K562 (cell line): ENCODE results near the gene SLC6A6. TPM values are rescaled to one million over a fixed set of nuclear protein-coding genes. Genes with fewer than 3 reads are reported as not detected.

Experiments
- ATAC-seq: fragments of 200-7000 bp; cut with Tn5 transposase; 3 replicates; pipeline ENCODE4 v1.9.1; 2020; ENCODE audit warnings: moderate library complexity
- BruUV-seq: library from RNA; stranded (reverse); fragments of 400-500 nt; replicated peaks from 2 replicates; lab custom pipeline; 2021; lab: Mats Ljungman, UMichigan
- CTCF ChIA-PET: fragments of 300-600 bp; formaldehyde crosslinking; extraction: SDS; loops from one replicate; lab custom pipeline; 2021; ENCODE audit warnings: low intra/inter-chr PET ratio; lab: Yijun Ruan, JAX
- POLR2A ChIA-PET: fragments of 300-600, 350-650 bp; sonication (Branson Sonifier 250); formaldehyde crosslinking; extraction: SDS; loops from one replicate; lab custom pipeline; 2021; ENCODE audit warnings: antibody characterized with exemption, inconsistent platforms; lab: Yijun Ruan, JAX
- DNase-seq, 4 experiments: peaks; one replicate each; pipeline versions ENCODE4 v3.0.0 to v3.0.0-alpha.2; 2011 to 2018; ENCODE audit warnings: low spot score in 3 of 4, mixed read lengths in 3 of 4; ENCODE audit errors: extremely low read depth in 1 of 4
- FAIRE-seq: peaks from 2 replicates; lab custom pipeline; 2011; peaks lifted over from hg19 to GRCh38; lab: Jason Lieb, UNC
- H2AFZ ChIP-seq: 2 replicates; pipeline ENCODE4 v1.6.0; 2011; ENCODE audit warnings: low read depth, low read length, control low read depth, inconsistent platforms
- H3K27ac ChIP-seq: fragments of 200-600 bp; 3 replicates; pipeline ENCODE4 v1.8.0; 2011; ENCODE audit warnings: low read depth, mild to moderate bottlenecking, control low read depth, inconsistent platforms, low read length, moderate library complexity, mixed read lengths; ENCODE audit errors: extremely low read depth
- H3K27me3 ChIP-seq, 2 experiments: fragments of 300-600 bp in 1 of 2; 2 replicates in 1 of 2; 3 replicates in 1 of 2; pipeline versions ENCODE4 v1.6.0 to v1.8.0; 2011; ENCODE audit warnings: inconsistent platforms in 2 of 2, low read length in 2 of 2, mild to moderate bottlenecking in 1 of 2, mixed read lengths in 1 of 2, moderate library complexity in 1 of 2; ENCODE audit not compliant: control insufficient read depth in 2 of 2, insufficient read depth in 2 of 2
- H3K36me3 ChIP-seq: fragments of 300-600 bp; 3 replicates; pipeline ENCODE4 v1.8.0; 2011; ENCODE audit warnings: mild to moderate bottlenecking, low read length, inconsistent platforms; ENCODE audit not compliant: control insufficient read depth, insufficient read depth
- H3K4me1 ChIP-seq, 2 experiments: fragments of 200-600 bp in 1 of 2; replicated peaks in 1 of 2; 2 replicates in 1 of 2; 3 replicates in 1 of 2; pipeline versions ENCODE4 v1.5.1 to v1.8.0; 2011; ENCODE audit warnings: inconsistent platforms in 2 of 2, low read length in 2 of 2, mild to moderate bottlenecking in 1 of 2, mixed read lengths in 1 of 2, moderate library complexity in 1 of 2; ENCODE audit not compliant: control insufficient read depth in 2 of 2, insufficient read depth in 2 of 2
- H3K4me2 ChIP-seq: 2 replicates; pipeline ENCODE4 v1.6.1; 2011; ENCODE audit warnings: low read length, control low read depth, inconsistent platforms, mixed read lengths; ENCODE audit not compliant: insufficient read depth
- H3K4me3 ChIP-seq: fragments of 200-600 bp; sonication (generic), shearing (Covaris generic); 2 replicates; pipeline ENCODE4 v1.5.1; 2016; ENCODE audit warnings: control low read depth, inconsistent platforms
- H3K79me2 ChIP-seq: fragments of 200-600 bp; 3 replicates; pipeline ENCODE4 v1.8.0; 2011; ENCODE audit warnings: low read length, inconsistent platforms; ENCODE audit not compliant: control insufficient read depth, insufficient read depth
- H3K9ac ChIP-seq, 2 experiments: 2 replicates each; pipeline versions ENCODE4 v1.6.0 to v1.6.1; 2011; ENCODE audit warnings: low read depth in 2 of 2, low read length in 2 of 2, control low read depth in 1 of 2, inconsistent platforms in 1 of 2, mild to moderate bottlenecking in 1 of 2, mixed read lengths in 1 of 2; ENCODE audit not compliant: insufficient read depth in 1 of 2
- H3K9me1 ChIP-seq: one replicate; pipeline ENCODE4 v1.6.0; 2011; ENCODE audit warnings: inconsistent platforms, mild to moderate bottlenecking, low read length, moderate library complexity; ENCODE audit not compliant: control insufficient read depth, insufficient read depth
- H3K9me3 ChIP-seq: replicated peaks from 2 replicates; pipeline ENCODE4 v1.5.1; 2011; ENCODE audit warnings: low read depth, low read length, inconsistent platforms; ENCODE audit not compliant: control insufficient read depth, insufficient read depth
- H4K20me1 ChIP-seq: replicated peaks from 2 replicates; pipeline ENCODE4 v1.6.1; 2011; ENCODE audit warnings: low read length, inconsistent platforms, mixed read lengths; ENCODE audit not compliant: control insufficient read depth, insufficient read depth
- CCAR2 ChIP-seq: fragments of 200-400 bp; formaldehyde crosslinking; IDR thresholded peaks from 2 replicates; pipeline ENCODE4 v1.6.1; 2017; ENCODE audit warnings: mild to moderate bottlenecking, low read depth, low read length
- CGGBP1 ChIP-seq: fragments of 250-450 bp; sonication (Bioruptor Pico); IDR thresholded peaks from 2 replicates; pipeline ENCODE4 v1.9.0; 2021; ENCODE audit warnings: mild to moderate bottlenecking
- ERF ChIP-seq: fragments of 450-650 bp; formaldehyde crosslinking; IDR thresholded peaks from 2 replicates; pipeline ENCODE4 v1.4.0; 2020; ENCODE audit warnings: mild to moderate bottlenecking, mixed read lengths
- ETV6 ChIP-seq, 3 experiments: fragments of 150-350 bp in 1 of 3; sonication (generic) in 1 of 3; formaldehyde crosslinking in 1 of 3; IDR thresholded peaks; 2 replicates each; pipeline versions ENCODE4 v1.6.1 to v1.8.0; 2014 to 2022; ENCODE audit warnings: borderline replicate concordance in 2 of 3, low read depth in 2 of 3, antibody characterized with exemption in 1 of 3, low read length in 1 of 3, mild to moderate bottlenecking in 1 of 3, missing genetic modification reagents in 1 of 3
- HMG20A ChIP-seq: fragments of 450-650 bp; formaldehyde crosslinking; conservative IDR thresholded peaks from 2 replicates; pipeline ENCODE4 v1.4.0; 2020; ENCODE audit warnings: mild to moderate bottlenecking, mixed read lengths
- HMGN3 ChIP-seq: IDR thresholded peaks from 2 replicates; pipeline ENCODE4 v1.6.1; 2011; ENCODE audit warnings: borderline replicate concordance, low read depth, mild to moderate bottlenecking, mixed read lengths, low read length; ENCODE audit not compliant: insufficient read length; ENCODE audit errors: extremely low read depth
- SMARCE1 ChIP-seq: fragments of 450-650 bp; IDR thresholded peaks from 2 replicates; pipeline ENCODE4 v1.7.1; 2016; ENCODE audit warnings: mild to moderate bottlenecking
- SRSF1 ChIP-seq: fragments of 200-400 bp; formaldehyde crosslinking; IDR thresholded peaks from 2 replicates; pipeline ENCODE4 v1.6.1; 2017; ENCODE audit warnings: mild to moderate bottlenecking, low read depth, low read length, moderate library complexity
- STAT5B ChIP-seq: fragments of 250-450 bp; sonication (Bioruptor Pico); IDR thresholded peaks from 2 replicates; pipeline ENCODE4 v1.8.0; 2021; ENCODE audit warnings: mild to moderate bottlenecking, inconsistent platforms
- ZNF224 ChIP-seq: sonication (generic); formaldehyde crosslinking; IDR thresholded peaks from 2 replicates; pipeline ENCODE4 v1.8.0; 2022; ENCODE audit warnings: mild to moderate bottlenecking, missing genetic modification reagents
- WGBS: fragments of 100-300 bp; shearing (Covaris generic); methylation state at CpG from one replicate; pipeline ENCODE4 v1.1.6; 2016; ENCODE audit warnings: low coverage, mixed read lengths; ENCODE audit not compliant: insufficient coverage; ENCODE audit errors: missing lambda C conversion rate; 5-methylcytosine and 5-hydroxymethylcytosine counted together
- in situ Hi-C: fragments of 300-500 bp; cut with MboI; formaldehyde crosslinking; loops from 4 replicates; pipeline ENCODE4 v1.15.0; 2018; ENCODE audit warnings: inconsistent platforms, mixed read lengths
- intact Hi-C: fragments of 100-400 bp; cut with micrococcal nuclease; formaldehyde crosslinking; loops from 2 replicates; pipeline ENCODE4 v1.14.2; 2022
- polyA plus RNA-seq, 8 experiments: library from polyadenylated mRNA; depleted of rRNA in 4 of 8; stranded (reverse) in 5 of 8; unstranded in 3 of 8; fragments of >200 nt; fragmentation: Nextera tagmentation in 2 of 8; fragmentation: Illumina TruSeq in 1 of 8; extraction: Ambion mirVana in 2 of 8; extraction: Trizol in 1 of 8; gene quantifications; 2 replicates each; pipeline versions ENCODE4 v1.2.1 to v1.2.3, GENCODE V29; 2011 to 2014; ENCODE audit warnings: inconsistent platforms in 1 of 8, missing spikeins in 1 of 8
- total RNA-seq, 7 experiments: library from RNA; depleted of rRNA in 6 of 7; stranded (reverse); fragments of >200 nt in 6 of 7; fragmentation: Illumina TruSeq in 2 of 7; extraction: Trizol in 2 of 7; gene quantifications; 2 replicates each; pipeline versions ENCODE4 v1.2.1 to v1.2.3, GENCODE V29; 2011 to 2021; ENCODE audit warnings: low replicate concordance in 1 of 7
- TF ChIP-seq, protein P1 (sequence below): sonication (generic); formaldehyde crosslinking; IDR thresholded peaks from 2 replicates; pipeline ENCODE4 v1.8.1; 2022; ENCODE audit warnings: missing genetic modification reagents
- TF ChIP-seq, protein P2 (sequence below): fragments of 150-350 bp; conservative IDR thresholded peaks from 2 replicates; pipeline ENCODE4 v1.6.1; 2014; ENCODE audit warnings: low read length

The SLC6A6 gene
- total and polyA plus RNA-seq, 9 of the 15 experiments (the other 6 are each of a cell fraction or from before 2014, with no cell fraction given) = 12.3 to 203 (median 93.2) TPM

GRCh38 chr3:14472471-14473351, 70.3 kb downstream of the SLC6A6 start (continued):
- TF ChIP-seq HMGN3 = no peak
- TF ChIP-seq ERF = no peak
- no peak for TF ChIP-seq SRSF1
- TF ChIP-seq SMARCE1 = no peak
- TF ChIP-seq HMG20A (CRISPR knock-in tag) = no peak
- TF ChIP-seq, protein P1, sequence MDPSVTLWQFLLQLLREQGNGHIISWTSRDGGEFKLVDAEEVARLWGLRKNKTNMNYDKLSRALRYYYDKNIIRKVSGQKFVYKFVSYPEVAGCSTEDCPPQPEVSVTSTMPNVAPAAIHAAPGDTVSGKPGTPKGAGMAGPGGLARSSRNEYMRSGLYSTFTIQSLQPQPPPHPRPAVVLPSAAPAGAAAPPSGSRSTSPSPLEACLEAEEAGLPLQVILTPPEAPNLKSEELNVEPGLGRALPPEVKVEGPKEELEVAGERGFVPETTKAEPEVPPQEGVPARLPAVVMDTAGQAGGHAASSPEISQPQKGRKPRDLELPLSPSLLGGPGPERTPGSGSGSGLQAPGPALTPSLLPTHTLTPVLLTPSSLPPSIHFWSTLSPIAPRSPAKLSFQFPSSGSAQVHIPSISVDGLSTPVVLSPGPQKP = no peak

DNA sequence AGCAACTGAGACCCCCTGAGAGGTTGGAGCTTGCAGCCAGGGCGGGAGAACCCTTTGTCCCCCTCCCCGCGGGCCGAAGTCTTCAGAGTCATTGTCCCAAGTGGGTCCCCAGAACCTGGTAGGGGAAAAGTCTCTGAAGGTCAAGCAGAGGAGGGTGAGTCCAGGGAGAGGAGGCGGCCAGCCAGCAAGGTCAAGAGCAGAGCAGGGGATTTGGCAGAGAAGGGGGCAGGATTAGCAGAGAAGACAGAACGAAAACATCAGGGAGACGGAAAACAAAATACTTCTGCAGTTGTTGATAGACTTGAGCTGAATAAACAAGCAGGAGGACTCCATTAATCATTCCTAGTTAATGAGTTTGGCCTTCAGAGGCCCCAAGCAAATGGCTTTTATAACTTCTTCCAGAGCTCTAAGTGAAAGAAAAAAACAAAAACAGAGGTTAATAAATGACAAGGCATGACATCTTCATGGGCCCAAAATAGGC, 71.0 kb downstream of the SLC6A6 start:
- DNase-seq = no peak
- ChIA-PET CTCF (no interaction called here), POLR2A (no interaction called here)
- no TSS peak for BruUV-seq
- peaks cover 100% of the 10 kb centered on the region for H3K36me3 ChIP-seq
- H3K9ac ChIP-seq = no peak overlapping the region; a peak in 1 of 4 replicates
- H3K9me3 ChIP-seq = no peaks in the 10 kb centered on the region
- no peaks in the 10 kb centered on the region; a peak in 1 of 5 replicates for H3K27me3 ChIP-seq
- no peaks in the 10 kb centered on the region for H3K4me1 ChIP-seq
- WGBS = 92% methylated on average over 7 of the region's 7 CpGs
- in situ Hi-C loops = no loop called here
- no peaks in the 10 kb centered on the region for H3K79me2 ChIP-seq
- H3K27ac ChIP-seq = no peak overlapping the region
- FAIRE-seq = no peak
- no peak overlapping the region for H3K4me2 ChIP-seq
- no peaks in the 10 kb centered on the region for H4K20me1 ChIP-seq
- H3K4me3 ChIP-seq = no peak overlapping the region
- no peak for ATAC-seq
- H3K9me1 ChIP-seq = peaks cover 5% of the 10 kb centered on the region
- intact Hi-C loops = no loop called here
- no peak overlapping the region for H2AFZ ChIP-seq
- TF ChIP-seq, protein P2, sequence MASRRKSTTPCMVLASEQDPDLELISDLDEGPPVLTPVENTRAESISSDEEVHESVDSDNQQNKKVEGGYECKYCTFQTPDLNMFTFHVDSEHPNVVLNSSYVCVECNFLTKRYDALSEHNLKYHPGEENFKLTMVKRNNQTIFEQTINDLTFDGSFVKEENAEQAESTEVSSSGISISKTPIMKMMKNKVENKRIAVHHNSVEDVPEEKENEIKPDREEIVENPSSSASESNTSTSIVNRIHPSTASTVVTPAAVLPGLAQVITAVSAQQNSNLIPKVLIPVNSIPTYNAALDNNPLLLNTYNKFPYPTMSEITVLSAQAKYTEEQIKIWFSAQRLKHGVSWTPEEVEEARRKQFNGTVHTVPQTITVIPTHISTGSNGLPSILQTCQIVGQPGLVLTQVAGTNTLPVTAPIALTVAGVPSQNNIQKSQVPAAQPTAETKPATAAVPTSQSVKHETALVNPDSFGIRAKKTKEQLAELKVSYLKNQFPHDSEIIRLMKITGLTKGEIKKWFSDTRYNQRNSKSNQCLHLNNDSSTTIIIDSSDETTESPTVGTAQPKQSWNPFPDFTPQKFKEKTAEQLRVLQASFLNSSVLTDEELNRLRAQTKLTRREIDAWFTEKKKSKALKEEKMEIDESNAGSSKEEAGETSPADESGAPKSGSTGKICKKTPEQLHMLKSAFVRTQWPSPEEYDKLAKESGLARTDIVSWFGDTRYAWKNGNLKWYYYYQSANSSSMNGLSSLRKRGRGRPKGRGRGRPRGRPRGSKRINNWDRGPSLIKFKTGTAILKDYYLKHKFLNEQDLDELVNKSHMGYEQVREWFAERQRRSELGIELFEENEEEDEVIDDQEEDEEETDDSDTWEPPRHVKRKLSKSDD = no peak
- no peak for TF ChIP-seq STAT5B
- TF ChIP-seq CCAR2 = no peak
- TF ChIP-seq CGGBP1 (CRISPR knock-in tag) = no peak
- TF ChIP-seq ZNF224 = no peak
- TF ChIP-seq ETV6 (IDR thresholded peaks at IDR 0.05; ENCODE audit: borderline replicate concordance in 1 of 2, low read depth in 2 of 2, low read length in 1 of 2) = no peak
- TF ChIP-seq ETV6 (CRISPR knock-in tag; IDR thresholded peaks at IDR 0.05; ENCODE audit: borderline replicate concordance) = no peak
- TF ChIP-seq, protein P1 = no peak
